Stimulated activated CD8-positive, alpha-beta memory T cell treated with anti-CD3 and anti-CD28 coated beads, Interleukin-7, amount 100 ng/mL, for 24 hours (primary cell): ENCODE data around the gene KMT5C.
A peak's percentile ranks its signal among the peaks of the same experiment; 100 is the strongest.

Experiments
- DNase-seq: peaks from one replicate; pipeline ENCODE4 v3.0.0-alpha.2; 2020; ENCODE audit warnings: low read depth

Gene KMT5C

DNA sequence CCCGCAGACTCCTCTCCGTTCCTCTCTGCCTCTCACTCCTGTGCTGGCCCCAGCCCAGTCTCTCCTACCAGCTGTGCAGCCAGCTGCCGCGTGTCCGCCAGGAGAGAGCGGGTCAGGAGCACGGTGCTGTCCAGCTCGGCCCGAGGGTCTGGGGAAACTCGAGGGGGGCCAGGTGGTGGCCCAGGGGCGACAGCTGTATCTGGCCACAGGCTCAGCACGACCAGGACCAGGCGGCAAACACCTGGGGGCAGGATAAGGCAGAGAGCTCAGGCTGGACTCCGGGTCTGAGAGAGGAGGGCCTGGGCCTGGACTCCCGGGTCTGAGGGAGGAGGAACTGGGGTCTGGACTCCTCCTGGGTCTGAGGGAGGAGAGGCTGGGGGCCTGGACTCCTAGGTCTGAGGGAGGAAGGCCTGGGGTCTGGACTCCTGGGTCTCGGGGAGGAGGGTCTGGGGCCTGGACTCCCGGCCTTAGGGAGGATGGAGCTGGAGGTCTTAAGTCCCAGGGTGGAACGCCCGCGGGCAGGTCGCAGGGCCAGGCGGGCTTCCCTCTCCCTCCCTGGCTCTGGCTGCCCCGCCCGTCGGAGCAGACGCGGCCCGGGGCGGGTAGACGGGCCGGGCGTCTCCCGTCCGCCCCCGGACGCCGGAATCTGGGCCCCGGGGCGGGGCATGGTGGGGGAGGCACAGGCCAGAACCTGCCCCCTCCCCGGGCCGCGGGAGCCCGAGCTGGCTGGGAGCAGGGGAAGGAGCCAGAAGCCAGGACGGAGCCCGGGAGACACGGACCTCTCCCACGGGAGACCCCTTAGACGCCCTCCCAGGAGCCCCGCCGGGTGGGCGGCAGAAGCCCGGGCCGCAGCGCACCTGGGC, 29.3 kb downstream of the KMT5C start:
- no peak for DNase-seq

DNA sequence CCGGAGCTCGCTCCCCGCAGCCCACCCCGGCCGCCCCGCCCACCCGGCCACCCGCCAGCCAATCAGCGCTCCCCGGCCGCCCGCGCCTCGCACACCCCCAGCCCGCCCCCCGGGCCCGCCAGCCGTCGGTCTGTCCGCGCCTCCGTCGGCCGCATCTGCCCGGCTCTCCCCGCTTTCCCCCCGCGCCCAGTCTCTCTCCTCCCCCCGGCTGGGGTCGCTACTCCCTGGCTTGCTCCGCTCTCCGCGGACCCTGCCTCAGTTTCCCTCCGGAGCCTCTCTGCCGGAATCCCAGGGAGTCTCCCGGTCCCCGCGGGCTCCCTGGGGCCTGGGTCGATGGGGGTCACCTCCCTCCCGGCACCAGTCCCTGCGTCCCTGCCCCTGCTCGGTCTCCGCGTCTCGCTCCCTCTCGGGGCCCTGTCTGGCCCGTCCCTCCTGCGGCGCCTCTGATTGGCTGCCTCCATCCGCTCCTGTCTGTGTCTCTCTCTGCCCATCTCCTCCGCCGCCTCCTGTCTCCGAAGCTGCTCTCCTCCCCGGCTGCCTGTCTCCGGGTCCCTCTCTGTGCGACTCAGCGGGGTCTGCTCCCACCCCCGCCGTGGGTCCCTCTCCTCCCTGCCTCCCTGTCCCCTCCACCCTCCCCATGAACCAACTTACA, 30.1 kb downstream of the KMT5C start:
- no peak for DNase-seq

DNA sequence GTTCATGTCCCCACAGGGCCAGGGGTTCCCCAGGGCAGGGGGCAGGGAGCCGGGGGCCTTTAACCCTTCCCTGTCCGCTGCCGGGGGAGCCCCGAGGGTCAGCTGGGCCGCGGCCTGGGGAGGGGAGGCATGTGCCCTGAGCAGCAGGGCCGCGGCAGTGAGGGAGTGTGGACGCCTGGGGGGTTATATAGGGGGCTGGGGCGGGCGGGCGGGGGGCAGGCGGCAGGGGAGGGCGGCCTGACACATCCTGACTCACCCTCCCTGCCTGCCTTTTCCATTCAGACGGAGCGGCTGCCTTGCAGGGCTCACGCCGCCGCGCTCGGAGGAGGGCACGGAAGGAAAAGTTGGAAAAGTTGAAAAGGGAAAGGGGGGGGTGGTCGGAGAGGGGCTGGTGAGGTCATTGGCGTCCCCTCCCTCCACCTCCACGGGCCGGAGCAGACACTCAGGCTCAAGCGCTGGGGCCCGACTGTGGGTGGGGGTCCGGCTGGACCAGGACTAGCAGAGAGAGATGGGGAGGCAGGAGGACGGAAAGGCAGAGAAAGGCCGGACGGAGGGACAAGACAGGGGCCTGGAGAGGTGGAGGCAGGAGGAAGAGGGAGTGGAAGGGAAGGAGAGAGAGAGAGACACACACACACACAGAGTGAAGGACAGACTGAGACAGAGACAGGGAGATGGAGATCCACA, 30.8 kb downstream of the KMT5C start, which contains the start of gene IL11:
IL11 (minus strand) TSS at position 159 of the 684 bp plus-strand sequence; CDS start at position 6, 153 bp downstream.
- DNase-seq: no peak

DNA sequence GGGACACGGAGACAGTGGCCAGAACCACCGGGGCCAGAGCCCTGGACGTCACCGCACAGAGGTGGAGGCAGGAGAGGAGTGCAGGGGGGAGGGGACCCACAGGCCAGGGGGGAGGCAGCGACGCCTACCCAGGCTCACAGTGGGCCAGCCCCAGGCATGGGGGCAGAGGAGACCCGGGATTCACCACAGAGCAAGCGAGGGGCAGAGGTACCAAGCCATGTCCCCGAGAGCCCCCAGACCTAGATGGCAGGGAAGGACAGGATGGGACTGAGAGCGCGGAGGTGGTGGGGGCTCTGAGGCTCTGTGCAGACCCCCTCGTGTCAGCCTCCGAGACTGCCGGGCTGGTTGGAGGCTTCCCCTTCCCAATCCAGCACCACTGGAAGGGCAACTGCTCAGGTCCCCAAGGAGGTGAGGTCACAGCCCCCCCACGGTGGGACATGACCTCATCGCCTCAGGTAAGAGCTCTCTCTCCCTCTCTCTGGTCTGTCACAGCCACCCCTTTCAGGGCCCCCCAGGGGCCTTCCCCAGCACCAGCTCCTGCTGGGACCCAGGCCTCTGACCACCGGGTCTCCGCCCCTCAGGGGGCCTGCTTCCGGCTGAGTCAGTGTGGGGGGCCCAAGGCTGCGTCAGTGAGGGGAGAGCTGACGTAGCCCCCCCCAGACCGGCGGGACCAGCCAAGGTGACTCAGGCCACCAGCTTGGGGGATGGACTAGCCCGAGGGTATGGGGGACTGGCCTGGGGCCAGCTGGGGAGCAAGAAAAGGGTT, 32.8 kb downstream of the KMT5C start:
- no peak for DNase-seq

DNA sequence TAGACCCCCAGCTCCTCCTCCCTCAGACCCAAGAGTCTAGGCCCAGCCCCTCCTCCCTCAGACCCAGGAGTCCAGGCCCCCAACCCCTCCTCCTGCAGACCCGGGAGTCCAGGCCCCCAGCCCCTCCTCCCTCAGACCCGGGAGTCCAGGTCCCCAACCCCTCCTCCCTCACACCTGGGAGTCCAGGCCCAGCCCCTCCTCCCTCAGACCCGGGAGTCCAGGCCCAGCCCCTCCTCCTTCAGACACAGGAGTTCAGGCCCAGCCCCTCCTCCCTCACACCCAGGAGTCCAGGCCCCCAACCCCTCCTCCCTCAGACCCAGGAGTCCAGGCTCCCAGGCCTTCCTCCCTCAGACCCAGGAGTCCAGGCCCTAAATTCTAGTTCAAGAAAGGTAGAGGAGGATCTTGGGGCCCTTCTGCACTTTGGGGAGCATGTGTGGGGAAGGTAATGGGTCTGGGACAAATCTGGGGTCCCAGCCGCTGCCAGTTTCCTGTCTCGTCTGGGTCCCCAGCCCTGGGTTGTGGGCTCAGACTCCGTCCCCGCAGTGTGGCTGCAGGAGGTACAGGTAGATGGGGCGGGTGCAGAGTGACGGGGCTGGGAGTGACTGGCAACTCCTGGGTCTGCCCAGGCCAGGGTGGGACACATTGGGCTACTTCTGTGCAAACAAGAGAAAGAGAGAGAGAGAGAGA, 33.8 kb downstream of the KMT5C start:
- no peak for DNase-seq

DNA sequence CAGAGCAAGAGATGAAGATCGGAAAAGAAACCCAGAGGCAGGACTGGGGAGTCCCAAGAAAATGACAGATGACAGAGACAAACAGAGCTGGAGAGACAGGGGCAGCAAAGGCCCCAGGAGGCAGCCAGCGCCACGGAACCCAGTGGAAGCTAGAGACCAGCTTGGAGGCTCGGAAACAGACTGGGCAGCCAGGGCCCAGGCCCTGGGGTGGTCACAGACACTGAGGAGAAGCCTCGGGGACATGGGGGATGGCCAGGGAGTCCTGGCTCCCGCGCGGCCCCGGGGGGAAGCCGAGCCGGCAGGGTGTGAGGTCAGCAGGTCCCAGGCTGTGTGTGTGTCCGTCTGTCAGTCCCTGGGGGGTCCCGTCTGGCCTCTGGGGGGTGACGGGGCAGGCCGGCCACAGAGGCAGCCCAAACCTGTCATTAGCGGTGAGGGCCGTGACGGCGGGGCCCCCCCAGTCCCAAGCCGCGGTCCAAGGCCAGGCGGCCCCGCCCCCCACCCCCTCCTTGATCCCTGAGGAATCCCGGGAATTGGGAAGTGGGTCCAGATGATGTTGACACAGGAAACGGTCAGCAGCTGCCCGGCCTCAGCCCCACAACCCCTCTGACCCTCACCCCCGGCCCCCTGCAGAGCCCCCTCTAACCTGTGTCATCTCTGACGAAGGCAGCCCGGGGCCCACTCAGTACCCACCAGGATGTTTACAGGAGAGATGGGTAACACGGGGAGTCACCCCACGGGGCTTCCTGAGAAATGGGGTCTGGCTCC, 34.5 kb downstream of the KMT5C start:
- no peak for DNase-seq

DNA sequence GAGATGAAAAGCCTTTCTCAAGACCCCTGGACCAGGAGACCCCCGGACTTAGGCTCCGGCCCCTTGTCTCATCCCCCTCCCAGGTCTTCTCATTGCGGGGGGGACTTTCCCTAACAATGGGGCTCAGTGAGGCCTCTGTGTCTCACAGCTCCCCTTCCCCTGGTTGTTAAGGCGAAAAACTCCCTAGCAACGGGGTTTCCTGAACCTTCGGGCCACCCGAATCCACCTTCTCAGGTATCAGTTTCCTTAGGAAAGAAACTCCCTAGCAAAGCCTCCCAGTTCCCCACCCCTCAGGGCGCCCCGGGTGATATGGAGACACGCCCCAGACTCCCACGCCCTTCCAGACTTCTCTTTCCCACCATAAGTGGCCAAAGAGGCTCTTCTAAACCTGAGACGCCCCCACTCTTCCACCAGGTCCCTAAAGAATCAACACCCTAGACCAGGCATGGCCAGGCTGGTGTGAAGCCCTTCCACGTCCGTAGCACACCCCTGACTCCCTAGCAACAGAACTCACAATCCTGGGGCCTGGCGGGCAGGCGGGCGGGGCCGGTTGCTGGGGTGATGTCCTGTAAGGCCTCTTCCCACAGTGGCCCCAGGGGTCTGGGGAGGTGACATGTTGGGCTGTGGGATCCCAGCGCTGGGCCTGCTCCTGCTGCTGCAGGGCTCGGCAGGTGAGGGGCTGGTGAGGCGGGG, 36.7 kb downstream of the KMT5C start, which contains the start of gene TMEM190:
TMEM190 (plus strand) TSS at position 586 of the 693 bp plus-strand sequence; CDS start at position 614, 28 bp downstream.
- DNase-seq: no peak

DNA sequence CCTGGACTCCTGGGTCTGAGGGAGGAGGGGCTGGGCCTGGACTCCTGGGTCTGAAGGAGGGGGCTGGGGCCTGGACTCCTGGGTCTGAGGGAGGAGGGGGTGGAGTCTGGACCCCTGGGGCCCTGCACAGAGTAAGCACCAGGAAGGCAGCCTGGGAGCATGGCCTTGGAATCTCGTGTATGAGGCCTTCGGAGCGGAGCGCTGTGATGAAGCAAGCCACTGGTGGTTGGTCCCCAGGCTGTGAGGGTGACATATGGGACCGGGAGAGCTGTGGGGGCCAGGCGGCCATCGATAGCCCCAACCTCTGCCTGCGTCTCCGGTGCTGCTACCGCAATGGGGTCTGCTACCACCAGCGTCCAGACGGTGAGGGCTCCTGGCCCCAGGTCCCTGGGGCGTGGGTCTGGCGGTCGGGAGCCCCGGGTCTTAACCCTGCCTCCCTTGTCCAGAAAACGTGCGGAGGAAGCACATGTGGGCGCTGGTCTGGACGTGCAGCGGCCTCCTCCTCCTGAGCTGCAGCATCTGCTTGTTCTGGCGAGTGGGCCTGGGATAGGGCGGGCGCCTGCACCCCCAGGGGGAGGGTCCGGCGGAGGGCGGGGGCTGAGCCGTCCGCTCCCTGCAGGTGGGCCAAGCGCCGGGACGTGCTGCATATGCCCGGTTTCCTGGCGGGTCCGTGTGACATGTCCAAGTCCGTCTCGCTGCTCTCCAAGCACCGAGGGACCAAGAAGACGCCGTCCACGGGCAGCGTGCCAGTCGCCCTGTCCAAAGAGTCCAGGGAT, 37.9 kb downstream of the KMT5C start:
- no peak for DNase-seq

DNA sequence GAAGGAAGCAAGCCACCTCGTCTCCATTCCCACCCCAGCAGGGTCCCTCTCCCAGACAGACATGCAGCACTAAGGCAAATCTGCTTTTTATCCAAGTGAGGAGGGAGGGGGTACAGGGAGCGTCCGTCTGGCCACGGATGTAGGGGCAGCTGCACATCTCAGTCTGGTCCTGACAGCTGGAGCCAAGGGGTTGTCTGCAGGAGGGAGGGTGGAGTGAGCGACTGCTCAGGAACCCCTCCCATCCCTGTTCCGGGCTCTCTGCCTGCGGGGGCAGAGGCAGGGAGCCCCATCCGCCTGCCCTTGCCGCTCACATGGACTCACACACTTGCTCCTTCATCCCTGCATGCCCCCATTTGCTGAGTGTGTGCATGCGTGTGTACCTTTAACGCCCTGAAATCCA, 39.5 kb downstream of the KMT5C start:
- DNase-seq: no peak

DNA sequence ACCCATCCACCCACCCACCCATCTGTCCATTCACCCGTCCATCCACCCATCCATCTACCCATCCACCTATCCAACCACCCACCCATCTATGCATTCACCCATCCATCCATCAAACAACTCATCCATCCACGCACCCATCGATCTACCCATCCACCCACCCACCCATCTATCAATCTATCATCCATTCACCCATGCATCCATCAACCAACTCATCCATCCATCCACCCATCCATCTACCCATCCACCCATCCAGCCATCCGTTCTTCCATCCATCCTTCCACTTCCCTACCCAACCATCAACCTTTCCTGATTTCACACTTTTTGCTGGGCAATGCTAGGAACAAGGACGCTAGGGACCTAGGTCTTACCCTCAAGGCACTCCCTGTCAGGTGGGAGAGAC, 42.3 kb downstream of the KMT5C start:
- DNase-seq: no peak

DNA sequence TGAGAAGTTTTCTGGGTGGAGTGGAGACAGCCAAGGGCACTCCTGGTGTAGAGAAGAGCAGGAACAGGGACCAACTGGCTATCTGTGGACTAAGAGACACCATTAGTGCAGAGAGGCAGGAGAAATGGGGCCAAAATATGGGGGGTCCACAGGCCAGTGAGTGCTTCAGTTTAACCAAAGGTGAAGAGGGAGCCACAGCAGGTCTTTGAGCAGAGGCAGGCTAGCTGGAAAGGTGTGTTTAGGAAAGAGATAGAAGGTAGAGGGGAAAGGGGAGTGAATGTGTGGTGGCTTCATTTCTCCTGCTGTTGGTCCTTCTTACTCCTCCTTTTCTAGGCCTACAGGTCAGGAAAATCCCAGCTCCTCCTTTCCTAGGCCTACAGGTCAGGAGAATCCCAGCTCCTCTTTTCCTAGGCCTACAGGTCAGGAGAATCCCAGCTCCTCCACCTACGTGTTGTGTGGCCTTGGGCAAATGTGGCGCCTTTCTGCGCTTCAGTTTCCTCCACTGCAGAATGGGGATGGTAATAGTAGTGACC, 42.9 kb downstream of the KMT5C start:
- no peak for DNase-seq

DNA sequence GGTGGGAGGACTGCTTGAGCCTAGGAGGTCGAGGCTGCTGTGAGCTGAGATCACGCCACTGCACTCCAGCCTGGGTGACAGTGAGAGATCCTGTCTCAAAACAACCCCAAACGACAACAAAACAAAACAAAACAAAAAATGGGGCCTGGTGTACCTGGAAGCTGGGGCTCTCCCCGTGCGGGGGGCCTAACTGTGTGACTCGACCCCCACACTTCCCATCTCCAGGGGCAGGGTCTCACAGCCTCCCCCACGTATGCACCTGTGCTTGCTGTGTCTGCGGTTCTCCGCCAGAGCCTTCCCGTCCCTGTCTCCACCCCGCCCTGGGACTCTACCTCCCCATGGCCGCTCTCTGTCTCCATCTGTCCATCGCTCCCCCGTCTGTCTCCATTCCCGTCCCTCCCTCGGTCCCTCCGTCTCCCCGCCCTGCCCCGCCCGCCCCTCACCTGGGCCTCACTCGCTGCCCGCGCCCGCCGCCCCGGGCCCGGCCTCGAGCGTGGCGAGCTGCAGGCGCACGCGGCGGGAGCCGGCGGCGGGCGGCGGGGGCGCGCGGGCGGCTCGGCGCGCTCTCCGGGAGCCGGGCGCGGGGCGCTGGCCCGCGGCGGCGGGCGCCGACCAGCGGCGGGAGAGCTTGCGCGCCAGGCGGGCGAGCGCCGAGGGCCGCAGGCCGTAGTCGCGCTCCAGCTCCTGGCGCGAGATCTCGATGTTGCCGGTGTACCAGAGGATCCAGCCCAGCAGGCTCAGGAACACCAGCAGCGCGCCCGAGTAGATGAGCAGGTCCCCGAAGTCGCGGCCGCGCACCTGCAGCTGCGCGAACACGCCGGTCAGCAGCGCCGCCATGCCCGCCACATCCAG, 43.8 kb downstream of the KMT5C start:
- DNase-seq: no peak

DNA sequence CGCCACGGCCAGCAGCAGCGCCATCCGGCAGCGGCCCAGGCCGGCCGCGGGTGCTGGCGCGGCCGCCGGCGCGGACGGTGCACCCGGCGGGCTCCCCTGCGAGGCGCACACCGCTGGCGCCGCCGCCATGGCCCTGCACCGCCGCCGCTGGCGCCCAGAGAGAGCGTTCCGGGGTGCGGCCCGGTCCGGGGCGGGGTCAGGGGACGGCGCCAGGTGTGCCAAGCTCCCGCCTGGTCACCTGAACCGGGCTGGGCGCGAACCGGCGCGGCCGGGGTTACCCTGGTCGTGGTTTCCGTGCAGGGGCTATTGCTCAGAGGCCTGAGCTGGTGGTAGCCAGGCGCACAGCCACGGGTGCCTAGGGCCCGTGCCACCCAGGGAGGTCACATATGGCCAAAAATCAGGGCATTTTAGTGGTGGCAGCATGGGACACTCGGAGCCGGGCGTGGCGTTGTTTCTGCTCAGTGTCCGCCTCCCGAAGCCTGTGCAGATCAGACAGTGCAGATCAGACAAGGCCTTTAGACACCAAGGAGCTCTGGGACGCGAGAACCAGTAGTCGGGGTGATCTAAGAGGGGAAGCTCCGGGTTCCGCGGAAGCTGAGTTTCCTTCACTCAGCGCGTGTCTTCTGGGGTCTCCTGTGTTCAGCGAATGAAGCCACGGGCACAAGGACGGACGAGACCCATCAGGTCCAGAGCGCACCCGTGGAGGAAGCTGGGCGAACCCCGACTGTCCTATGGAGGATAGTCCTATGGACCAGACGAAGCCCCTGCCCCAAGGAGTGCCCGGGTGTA, 44.6 kb downstream of the KMT5C start, which contains the start of gene TMEM238:
TMEM238 (minus strand) TSS at position 162 of the 789 bp plus-strand sequence; CDS start at position 129, 33 bp downstream.
- DNase-seq: no peak

DNA sequence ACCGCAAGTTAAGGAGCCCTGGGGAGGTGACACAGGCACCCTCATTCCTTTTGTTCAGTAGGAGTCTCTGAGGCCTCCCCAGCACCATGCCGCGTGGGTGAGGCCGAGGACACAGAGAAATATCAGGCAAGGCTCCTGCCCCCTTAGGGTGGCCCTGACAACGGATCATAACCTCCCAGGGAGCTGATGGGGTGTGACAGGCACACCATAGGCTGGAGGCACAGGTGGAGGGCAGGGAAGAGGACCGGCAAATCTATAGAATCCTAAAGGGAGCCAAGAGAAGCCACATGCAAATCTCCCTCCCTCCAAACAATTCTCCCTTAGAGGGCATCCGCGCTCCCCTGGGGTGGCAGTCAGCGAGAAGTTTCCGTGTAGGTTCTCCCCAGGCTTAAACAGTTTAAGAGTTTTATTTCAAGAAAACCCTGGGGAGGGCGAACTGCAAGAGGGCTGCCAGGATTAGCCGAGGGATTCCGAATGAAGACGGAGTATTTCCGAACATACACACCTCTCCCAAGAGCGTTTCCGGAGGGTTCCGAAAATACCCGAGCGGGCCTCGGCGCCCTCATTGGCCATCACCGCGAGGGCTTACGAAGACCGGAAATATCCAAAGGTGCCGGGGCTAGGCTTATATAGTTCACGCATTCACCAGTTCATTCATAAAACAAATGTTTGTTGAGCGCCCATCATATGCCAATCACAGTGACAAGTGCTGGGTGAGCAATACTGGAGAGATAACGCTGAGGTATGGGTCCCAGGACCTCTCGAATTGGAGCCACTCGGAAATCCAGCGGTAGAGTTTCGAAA, 45.4 kb downstream of the KMT5C start:
- peak; percentile 93 for DNase-seq

DNA sequence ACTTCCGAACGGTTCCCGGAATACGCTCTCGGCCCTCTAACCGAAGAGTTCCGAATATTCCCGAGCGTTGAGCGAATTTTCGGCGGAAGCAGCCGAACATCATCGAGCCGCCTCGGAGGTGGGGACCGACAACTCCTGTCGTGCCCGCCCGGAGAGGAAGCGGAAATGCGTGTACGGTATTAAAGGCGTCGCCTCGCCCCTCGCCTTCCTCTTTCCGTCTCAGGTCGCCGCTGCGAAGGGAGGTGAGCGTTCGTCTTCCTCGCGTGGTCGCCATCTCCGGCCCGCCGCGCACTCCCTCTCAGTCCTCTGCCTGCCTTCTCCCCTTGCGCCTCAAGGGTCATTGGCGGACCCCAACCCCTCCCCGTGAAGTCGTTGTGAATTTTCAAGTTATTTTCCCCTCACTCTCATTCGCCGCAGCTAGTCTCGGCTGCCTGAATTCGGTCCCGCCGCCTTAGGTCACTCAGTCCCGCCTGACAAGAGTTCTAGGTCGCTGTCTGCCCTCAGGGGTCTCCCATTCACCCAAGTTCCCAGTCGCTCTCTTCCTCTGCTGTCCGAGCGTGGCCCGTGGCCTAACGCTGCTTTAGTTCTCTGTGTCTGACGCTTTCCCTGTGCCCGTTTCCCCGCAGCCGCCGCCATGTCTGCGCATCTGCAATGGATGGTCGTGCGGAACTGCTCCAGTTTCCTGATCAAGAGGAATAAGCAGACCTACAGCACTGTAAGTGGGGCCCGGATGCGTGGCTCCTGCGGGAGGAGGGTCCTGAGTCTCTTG, 46.2 kb downstream of the KMT5C start, which contains the start of gene RPL28:
RPL28 (plus strand) TSS at position 209 of the 769 bp plus-strand sequence; CDS start at position 635, 426 bp downstream.
- peak; percentile 96 for DNase-seq
